GM12878 (cell line): Measurements from ENCODE around the gene PAX2. TPM values are rescaled to one million over a fixed set of nuclear protein-coding genes. Genes with fewer than 3 reads are reported as not detected.

Source experiments
- ATAC-seq: fragments of 200-7000 bp; cut with Tn5 transposase; 3 replicates; pipeline ENCODE4 v1.9.1; 2020; ENCODE audit warnings: mild to moderate bottlenecking, moderate library complexity
- BruUV-seq: library from RNA; stranded (reverse); fragments of 400-500 nt; replicated peaks from 2 replicates; lab custom pipeline; 2021; lab: Mats Ljungman, UMichigan
- CTCF ChIA-PET: fragments of 300-600 bp; sonication (Branson Sonifier 250); formaldehyde crosslinking; extraction: SDS; loops from one replicate; lab custom pipeline; 2021; ENCODE audit warnings: inconsistent platforms; lab: Yijun Ruan, JAX
- POLR2A ChIA-PET: fragments of 350-600 bp; formaldehyde crosslinking; extraction: SDS; loops from one replicate; lab custom pipeline; 2021; ENCODE audit warnings: inconsistent platforms; lab: Charles Lee
- RAD21 ChIA-PET: fragments of 300-600 bp; sonication (Branson Sonifier 250); formaldehyde crosslinking; loops from one replicate; lab custom pipeline; 2023; ENCODE audit warnings: antibody characterized with exemption; ENCODE audit not compliant: unreplicated experiment; lab: Charles Lee
- SMC1A ChIA-PET: fragments of 300-600 bp; sonication (Branson Sonifier 250); formaldehyde crosslinking; loops from one replicate; lab custom pipeline; 2023; ENCODE audit not compliant: unreplicated experiment, uncharacterized antibody; lab: Charles Lee
- DNase-seq: peaks from one replicate; pipeline ENCODE4 v3.0.0-alpha.2; 2011; ENCODE audit warnings: low read depth, low spot score
- FAIRE-seq: peaks from 3 replicates; lab custom pipeline; 2011; peaks lifted over from hg19 to GRCh38; lab: Jason Lieb, UNC
- H2AFZ ChIP-seq: 2 replicates; pipeline ENCODE4 v1.6.0; 2011; ENCODE audit warnings: low read depth, low read length, control low read depth; ENCODE audit not compliant: control insufficient read depth
- H3K27ac ChIP-seq: 2 replicates; pipeline ENCODE4 v1.5.1; 2011; ENCODE audit warnings: control low read depth; ENCODE audit not compliant: control insufficient read depth, insufficient read depth
- H3K27me3 ChIP-seq, 2 experiments: replicated peaks in 1 of 2; 2 replicates each; pipeline versions ENCODE4 v1.6.0 to v1.6.1; 2011; ENCODE audit warnings: low read length in 1 of 2; ENCODE audit not compliant: control insufficient read depth in 2 of 2, insufficient read depth in 2 of 2
- H3K36me3 ChIP-seq, 2 experiments: 2 replicates each; pipeline ENCODE4 v1.5.1; 2011; ENCODE audit warnings: low read length in 1 of 2; ENCODE audit not compliant: control insufficient read depth in 2 of 2, insufficient read depth in 2 of 2
- H3K4me1 ChIP-seq: 2 replicates; pipeline ENCODE4 v1.6.1; 2011; ENCODE audit warnings: mild to moderate bottlenecking, low read length, moderate library complexity, mixed read lengths; ENCODE audit not compliant: control insufficient read depth, insufficient read depth
- H3K4me2 ChIP-seq: 2 replicates; pipeline ENCODE4 v1.6.0; 2011; ENCODE audit warnings: control low read depth; ENCODE audit not compliant: control insufficient read depth, insufficient read depth
- H3K4me3 ChIP-seq: fragments of 200-600 bp; sonication (generic); 2 replicates; pipeline ENCODE4 v1.5.1; 2016
- H3K79me2 ChIP-seq: 2 replicates; pipeline ENCODE4 v1.6.0; 2011; ENCODE audit warnings: low read length; ENCODE audit not compliant: control insufficient read depth, insufficient read depth
- H3K9ac ChIP-seq: 2 replicates; pipeline ENCODE4 v1.8.0; 2011; ENCODE audit warnings: low read length, control low read depth, mixed read lengths; ENCODE audit not compliant: control insufficient read depth, insufficient read depth
- H3K9me3 ChIP-seq: replicated peaks from 3 replicates; pipeline ENCODE4 v1.5.1; 2011; ENCODE audit warnings: mild to moderate bottlenecking, low read length; ENCODE audit not compliant: control insufficient read depth, insufficient read depth
- H4K20me1 ChIP-seq: 2 replicates; pipeline ENCODE4 v1.6.0; 2011; ENCODE audit not compliant: control insufficient read depth, insufficient read depth
- ATF3 ChIP-seq: IDR thresholded peaks from 2 replicates; pipeline ENCODE4 v1.6.1; 2011; ENCODE audit warnings: low read depth, mild to moderate bottlenecking, low read length, moderate library complexity, borderline replicate concordance; ENCODE audit errors: extremely low read depth
- CEBPB ChIP-seq, 2 experiments: fragments of 150-350 bp in 1 of 2; IDR thresholded peaks; 2 replicates each; pipeline ENCODE4 v1.6.1; 2012 to 2014; ENCODE audit warnings: low read depth in 2 of 2, low read length in 2 of 2, borderline replicate concordance in 1 of 2, inconsistent platforms in 1 of 2
- CHD1 ChIP-seq: IDR thresholded peaks from 2 replicates; pipeline ENCODE4 v1.6.1; 2012; ENCODE audit warnings: low read depth, low read length, improper control_type of control experiment
- CHD4 ChIP-seq: fragments of 200-600 bp; sonication (generic); IDR thresholded peaks from 2 replicates; pipeline ENCODE4 v1.6.1; 2016; ENCODE audit warnings: mild to moderate bottlenecking
- E2F4 ChIP-seq: IDR thresholded peaks from 2 replicates; pipeline ENCODE4 v1.6.1; 2012; ENCODE audit warnings: low read depth, low read length, improper control_type of control experiment
- HDGF ChIP-seq: fragments of 450-650 bp; IDR thresholded peaks from 2 replicates; pipeline ENCODE4 v1.6.1; 2016; ENCODE audit warnings: antibody characterized with exemption
- JUND ChIP-seq: IDR thresholded peaks from 2 replicates; pipeline ENCODE4 v1.6.1; 2012; ENCODE audit warnings: low read depth, mild to moderate bottlenecking, low read length, improper control_type of control experiment, moderate library complexity
- MEF2A ChIP-seq: IDR thresholded peaks from 2 replicates; pipeline ENCODE4 v1.6.1; 2011; ENCODE audit warnings: low read depth, mild to moderate bottlenecking, low read length, moderate library complexity; ENCODE audit not compliant: insufficient read depth
- MTA3 ChIP-seq: IDR thresholded peaks from 2 replicates; pipeline ENCODE4 v1.6.1; 2012; ENCODE audit warnings: low read length, inconsistent platforms, borderline replicate concordance
- RELB ChIP-seq: fragments of 450-650 bp; IDR thresholded peaks from 2 replicates; pipeline ENCODE4 v1.6.1; 2017; ENCODE audit warnings: low read depth, mild to moderate bottlenecking, moderate library complexity
- SREBF2 ChIP-seq: IDR thresholded peaks from 2 replicates; pipeline ENCODE4 v1.6.1; 2012; ENCODE audit warnings: mild to moderate bottlenecking, low read length
- TARDBP ChIP-seq: IDR thresholded peaks from 2 replicates; pipeline ENCODE4 v1.6.1; 2016; ENCODE audit warnings: borderline replicate concordance
- YY1 ChIP-seq: IDR thresholded peaks from 2 replicates; pipeline ENCODE4 v1.6.1; 2011; ENCODE audit warnings: low read depth, mild to moderate bottlenecking, low read length
- ZNF384 ChIP-seq: IDR thresholded peaks from 2 replicates; pipeline ENCODE4 v1.6.1; 2012; ENCODE audit warnings: low read depth, mild to moderate bottlenecking, low read length, improper control_type of control experiment, borderline replicate concordance
- WGBS: methylation state at CpG from one replicate; pipeline ENCODE4 v1.1.6; 2016; ENCODE audit warnings: low lambda C conversion rate; ENCODE audit not compliant: insufficient replicate concordance, insufficient coverage; ENCODE audit errors: missing lambda C conversion rate; 5-methylcytosine and 5-hydroxymethylcytosine counted together
- in situ Hi-C: fragments of 300-500 bp; cut with MboI; formaldehyde crosslinking; loops from 9 replicates; pipeline ENCODE4 v1.14.3; 2018; ENCODE audit warnings: mixed read lengths
- intact Hi-C: fragments of 100-400 bp; cut with micrococcal nuclease; formaldehyde crosslinking; loops from one replicate; pipeline ENCODE4 v1.14.2; 2022; ENCODE audit not compliant: unreplicated experiment
- polyA plus RNA-seq, 11 experiments: library from polyadenylated mRNA; depleted of rRNA in 4 of 11; unstranded in 6 of 11; stranded (reverse) in 5 of 11; fragments of >200 nt; fragmentation: Nextera tagmentation in 4 of 11; fragmentation: Illumina TruSeq in 1 of 11; extraction: Ambion mirVana in 4 of 11; extraction: Trizol in 1 of 11; gene quantifications; 1 replicate in 1 of 11; 2 replicates in 10 of 11; pipeline versions ENCODE4 v1.2.1 to v1.2.3, GENCODE V29; 2011 to 2016; ENCODE audit warnings: inconsistent platforms in 2 of 11, missing spikeins in 2 of 11, low read depth in 1 of 11
- total RNA-seq, 4 experiments: library from RNA; depleted of rRNA in 3 of 4; stranded (reverse); fragments of >200 nt in 3 of 4; fragmentation: Illumina TruSeq in 1 of 4; extraction: Trizol in 1 of 4; gene quantifications; 2 replicates each; pipeline versions ENCODE4 v1.2.1 to v1.2.3, GENCODE V29; 2013 to 2021

The PAX2 gene
- total and polyA plus RNA-seq, 10 of the 15 experiments (the other 5 are each of a cell fraction or from before 2014, with no cell fraction given): not detected

GRCh38 chr10:100739517-100740368 is 5.6 kb upstream of the PAX2 start:
- no peak for DNase-seq
- in situ Hi-C loops: loop anchor here (5.0 kb wide), 1 partner anchor 67 kb away; no protein-coding TSS in a partner anchor
- Histone ChIP-seq H3K79me2 (no peaks in the 10 kb centered on the region), H3K27me3 (peaks cover 32 to 55% of the 10 kb centered on the region in 2 experiments), H2AFZ (no peak overlapping the region), H3K4me1 (no peaks in the 10 kb centered on the region), H3K36me3 (no peaks in the 10 kb centered on the region), H3K9me3 (no peaks in the 10 kb centered on the region), H3K9ac (no peak overlapping the region), H3K4me3 (no peak overlapping the region), H4K20me1 (no peaks in the 10 kb centered on the region; the same call in 1 of the 2 replicates), H3K27ac (no peak overlapping the region), H3K4me2 (no peak overlapping the region)
- POLR2A ChIA-PET: interaction anchor here (0.7 kb wide), 1 partner anchor 276 kb away, joined by 5 read pairs; no protein-coding TSS in a partner anchor
- no peak for ATAC-seq
- FAIRE-seq: no peak
- no peak for TF ChIP-seq HDGF
- TF ChIP-seq YY1: no peak
- TF ChIP-seq ATF3: no peak
- no peak for TF ChIP-seq MTA3
- no peak for TF ChIP-seq CHD1
- TF ChIP-seq SREBF2: no peak
- no peak for TF ChIP-seq CHD4
- TF ChIP-seq JUND: no peak
- no peak for TF ChIP-seq ZNF384
- TF ChIP-seq TARDBP: no peak
- no peak for TF ChIP-seq CEBPB (IDR thresholded peaks at IDR 0.05; ENCODE audit: borderline replicate concordance in 1 of 2, low read depth in 2 of 2, low read length in 2 of 2)
- no peak for TF ChIP-seq RELB
- TF ChIP-seq MEF2A: no peak
- TF ChIP-seq E2F4: no peak
- SMC1A ChIA-PET: no interaction called here
- 21% methylated on average over 51 of the region's 56 CpGs for WGBS
- RAD21 ChIA-PET: interaction anchor here (1.0 kb wide), 1 partner anchor 157 kb away, joined by 3 read pairs; no protein-coding TSS in a partner anchor
- no TSS peak for BruUV-seq
- CTCF ChIA-PET: interaction anchor here (1.1 to 2.0 kb wide), 2 partner anchors 59 to 68 kb away, joined by 3 to 12 read pairs; no protein-coding TSS in a partner anchor
- intact Hi-C loops: loop anchor here (10.0 kb wide), 1 partner anchor 135 kb away; no protein-coding TSS in a partner anchor
